Endothelial cell of umbilical vein (primary cell): Measurements from ENCODE around the gene IBSP.

Experiments used
- POLR2A ChIP-seq: IDR thresholded peaks from 2 replicates; pipeline ENCODE4 v1.6.1; 2012; ENCODE audit warnings: low read depth, mild to moderate bottlenecking, control low read depth, low read length
- TF ChIP-seq, protein P1 (sequence below), 2 donors: IDR thresholded peaks; 1 replicate in 1 of 2; 2 replicates in 1 of 2; pipeline ENCODE4 v1.5.1; 2011; ENCODE audit warnings: low read length in 2 of 2, mild to moderate bottlenecking in 2 of 2, moderate library complexity in 2 of 2, control low read depth in 1 of 2, inconsistent platforms in 1 of 2, low read depth in 1 of 2; ENCODE audit not compliant: insufficient read depth in 1 of 2; ENCODE audit errors: extremely low read depth in 1 of 2

DNA sequence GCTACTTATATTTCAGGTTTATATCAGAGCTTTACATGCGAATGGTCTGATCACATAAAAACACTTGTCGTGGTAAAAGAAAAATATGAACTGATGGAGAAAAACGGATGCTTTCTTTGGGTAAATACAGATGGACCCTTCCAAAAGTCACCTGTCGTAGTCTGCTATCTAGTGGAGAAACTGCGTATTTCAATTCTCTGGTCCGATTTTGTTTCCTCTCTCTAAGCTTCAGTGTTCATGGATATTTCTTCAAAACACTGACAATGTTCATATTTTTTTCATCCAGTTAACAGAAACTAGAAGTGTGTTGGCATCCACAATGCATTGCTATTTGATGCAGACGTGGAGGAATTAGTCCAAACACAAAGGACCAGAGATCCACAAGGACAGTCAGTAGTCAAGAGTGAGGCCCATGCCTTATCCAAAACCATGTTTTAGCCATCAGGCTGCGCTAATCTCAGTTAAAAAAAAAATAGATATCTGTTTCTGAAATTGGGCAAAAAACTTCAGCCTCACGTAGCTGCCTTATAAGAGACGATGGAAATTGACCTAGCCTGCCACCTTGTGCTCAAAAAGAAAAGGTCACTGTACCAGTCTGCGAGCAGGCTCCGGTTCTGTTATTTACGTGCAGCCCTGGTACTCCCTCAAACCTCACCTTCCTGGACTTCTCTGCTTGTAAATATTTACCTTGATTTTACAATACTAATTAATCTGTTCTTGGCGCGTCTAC, 49.4 kb downstream of the IBSP start:
- TF ChIP-seq POLR2A, result no peak
- TF ChIP-seq, protein P1, sequence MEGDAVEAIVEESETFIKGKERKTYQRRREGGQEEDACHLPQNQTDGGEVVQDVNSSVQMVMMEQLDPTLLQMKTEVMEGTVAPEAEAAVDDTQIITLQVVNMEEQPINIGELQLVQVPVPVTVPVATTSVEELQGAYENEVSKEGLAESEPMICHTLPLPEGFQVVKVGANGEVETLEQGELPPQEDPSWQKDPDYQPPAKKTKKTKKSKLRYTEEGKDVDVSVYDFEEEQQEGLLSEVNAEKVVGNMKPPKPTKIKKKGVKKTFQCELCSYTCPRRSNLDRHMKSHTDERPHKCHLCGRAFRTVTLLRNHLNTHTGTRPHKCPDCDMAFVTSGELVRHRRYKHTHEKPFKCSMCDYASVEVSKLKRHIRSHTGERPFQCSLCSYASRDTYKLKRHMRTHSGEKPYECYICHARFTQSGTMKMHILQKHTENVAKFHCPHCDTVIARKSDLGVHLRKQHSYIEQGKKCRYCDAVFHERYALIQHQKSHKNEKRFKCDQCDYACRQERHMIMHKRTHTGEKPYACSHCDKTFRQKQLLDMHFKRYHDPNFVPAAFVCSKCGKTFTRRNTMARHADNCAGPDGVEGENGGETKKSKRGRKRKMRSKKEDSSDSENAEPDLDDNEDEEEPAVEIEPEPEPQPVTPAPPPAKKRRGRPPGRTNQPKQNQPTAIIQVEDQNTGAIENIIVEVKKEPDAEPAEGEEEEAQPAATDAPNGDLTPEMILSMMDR (IDR thresholded peaks at IDR 0.05; ENCODE audit: extremely low read depth in 1 of 2, insufficient read depth in 1 of 2, low read depth in 1 of 2, low read length in 2 of 2), result peak; percentile 49 to 66
